Measurements from ENCODE around the gene CALU. TPM values are rescaled to one million over a fixed set of nuclear protein-coding genes. Genes with fewer than 3 reads are reported as not detected.

Gene CALU
- total RNA-seq = 10 to 100 TPM; 33.0 to 35.4 TPM

GRCh38 chr7:128739048-128739962 is at the start of gene CALU:
TSS of gene CALU (plus strand) at chr7:128739359. CDS start at chr7:128748584, 9,225 bp downstream.
- peak within 1 kb of the TSS; percentile 96 for H3K27ac Mint-ChIP-seq
- peak; percentile 97 for DNase-seq
- intact Hi-C loops (cut with micrococcal nuclease) = loop anchor here (1.0 to 2.0 kb wide), 8 partner anchors 52 to 1088 kb away; partner anchors contain the start of genes ATP6V1F, CCDC136, HILPDA and METTL2B

GRCh38 chr7:128691227-128691626 is 47.9 kb upstream of the CALU start:
- intact Hi-C loops (cut with micrococcal nuclease) = no loop called here
- DNase-seq = no peak
- Mint-ChIP-seq H3K4me1 (ENCODE audit: low read depth) (no peaks in the 10 kb centered on the region), H3K9me3 (no peaks in the 10 kb centered on the region), H3K27me3 (ENCODE audit: low read depth) (peaks cover 4% of the 10 kb centered on the region), H3K4me3 (no peak overlapping the region), H3K27ac (no peak overlapping the region), H3K36me3 (ENCODE audit: low read depth) (peaks cover 1% of the 10 kb centered on the region)
- CTCF ChIA-PET = interaction anchor here (0.6 to 1.2 kb wide), 2 partner anchors 19 to 279 kb away, joined by 3 to 4 read pairs; partner anchors contain the start of gene GARIN1A

More at GRCh38 chr7:128739048-128739962, at the start of gene CALU:
- Mint-ChIP-seq H3K27me3 (ENCODE audit: low read depth) (no peaks in the 10 kb centered on the region), H3K4me3 (peak within 1 kb of the TSS; percentile 99), H3K36me3 (ENCODE audit: low read depth) (peaks cover 3% of the 10 kb centered on the region), H3K9me3 (no peaks in the 10 kb centered on the region), H3K4me1 (ENCODE audit: low read depth) (peaks cover 43% of the 10 kb centered on the region)
- CTCF ChIA-PET = interaction anchor here (0.5 to 1.6 kb wide), 4 partner anchors 66 to 472 kb away, joined by 3 to 9 read pairs (median 5); no protein-coding TSS in a partner anchor

GRCh38 chr7:128692623-128693270 is 46.4 kb upstream of the CALU start:
- CTCF ChIA-PET = interaction anchor here (1.5 kb wide), 1 partner anchor 19 kb away, joined by 8 read pairs; no protein-coding TSS in a partner anchor
- DNase-seq = no peak
- intact Hi-C loops (cut with micrococcal nuclease) = no loop called here
- no peak overlapping the region for H3K27ac Mint-ChIP-seq
- peaks cover 19% of the 10 kb centered on the region for H3K27me3 Mint-ChIP-seq (ENCODE audit: low read depth)
- H3K4me1 Mint-ChIP-seq (ENCODE audit: low read depth) = peaks cover 4% of the 10 kb centered on the region
- H3K9me3 Mint-ChIP-seq = no peaks in the 10 kb centered on the region
- H3K36me3 Mint-ChIP-seq (ENCODE audit: low read depth) = no peaks in the 10 kb centered on the region
- H3K4me3 Mint-ChIP-seq = no peak overlapping the region

- CTCF ChIA-PET = no interaction called here
- peaks cover 27% of the 10 kb centered on the region for H3K27me3 Mint-ChIP-seq (ENCODE audit: low read depth)
- intact Hi-C loops (cut with micrococcal nuclease) = no loop called here
Measured at GRCh38 chr7:128693373-128694015, 45.7 kb upstream of the CALU start.

GRCh38 chr7:128694738-128695137 is 44.4 kb upstream of the CALU start:
- CTCF ChIA-PET = no interaction called here
- intact Hi-C loops (cut with micrococcal nuclease) = no loop called here
- Mint-ChIP-seq H3K27ac (no peak overlapping the region), H3K27me3 (ENCODE audit: low read depth) (peaks cover 37% of the 10 kb centered on the region), H3K4me3 (no peak overlapping the region), H3K4me1 (ENCODE audit: low read depth) (peaks cover 9% of the 10 kb centered on the region), H3K9me3 (no peaks in the 10 kb centered on the region), H3K36me3 (ENCODE audit: low read depth) (no peaks in the 10 kb centered on the region)
- no peak for DNase-seq

More at GRCh38 chr7:128693373-128694015, 45.7 kb upstream of the CALU start:
- Mint-ChIP-seq H3K27ac (no peak overlapping the region), H3K4me1 (ENCODE audit: low read depth) (peaks cover 9% of the 10 kb centered on the region), H3K9me3 (no peaks in the 10 kb centered on the region), H3K36me3 (ENCODE audit: low read depth) (no peaks in the 10 kb centered on the region), H3K4me3 (no peak overlapping the region)
- DNase-seq = no peak

- CTCF ChIA-PET = interaction anchor here (0.7 to 1.0 kb wide), 2 partner anchors 185 to 817 kb away, joined by 3 read pairs; no protein-coding TSS in a partner anchor
- Mint-ChIP-seq H3K27ac (no peak overlapping the region), H3K9me3 (no peaks in the 10 kb centered on the region), H3K4me3 (peak overlapping the region; percentile 74), H3K4me1 (ENCODE audit: low read depth) (peaks cover 9% of the 10 kb centered on the region), H3K36me3 (ENCODE audit: low read depth) (no peaks in the 10 kb centered on the region), H3K27me3 (ENCODE audit: low read depth) (peaks cover 44% of the 10 kb centered on the region)
- intact Hi-C loops (cut with micrococcal nuclease) = no loop called here
- DNase-seq = peak; percentile 61
Measured at GRCh38 chr7:128697302-128697905, 41.8 kb upstream of the CALU start.

- no peak overlapping the region for H3K4me3 Mint-ChIP-seq
- H3K9me3 Mint-ChIP-seq = no peaks in the 10 kb centered on the region
- H3K4me1 Mint-ChIP-seq (ENCODE audit: low read depth) = peaks cover 13% of the 10 kb centered on the region
- CTCF ChIA-PET = interaction anchor here (0.6 kb wide), 1 partner anchor 396 kb away, joined by 3 read pairs; no protein-coding TSS in a partner anchor
- no peaks in the 10 kb centered on the region for H3K36me3 Mint-ChIP-seq (ENCODE audit: low read depth)
- no peak overlapping the region for H3K27ac Mint-ChIP-seq
- no peak for DNase-seq
- peaks cover 42% of the 10 kb centered on the region for H3K27me3 Mint-ChIP-seq (ENCODE audit: low read depth)
- intact Hi-C loops (cut with micrococcal nuclease) = no loop called here
Measured at GRCh38 chr7:128699196-128699712, 39.9 kb upstream of the CALU start.

- no peak overlapping the region for H3K27ac Mint-ChIP-seq
- no peak overlapping the region for H3K4me3 Mint-ChIP-seq
- no peaks in the 10 kb centered on the region for H3K36me3 Mint-ChIP-seq (ENCODE audit: low read depth)
- no peak for DNase-seq
- CTCF ChIA-PET = interaction anchor here (0.6 to 0.7 kb wide), 3 partner anchors 72 to 395 kb away, joined by 3 read pairs; no protein-coding TSS in a partner anchor
- peaks cover 42% of the 10 kb centered on the region for H3K27me3 Mint-ChIP-seq (ENCODE audit: low read depth)
- no peaks in the 10 kb centered on the region for H3K9me3 Mint-ChIP-seq
- peaks cover 13% of the 10 kb centered on the region for H3K4me1 Mint-ChIP-seq (ENCODE audit: low read depth)
- intact Hi-C loops (cut with micrococcal nuclease) = no loop called here
Measured at GRCh38 chr7:128699895-128700294, 39.3 kb upstream of the CALU start.

GRCh38 chr7:128701062-128701785 is 37.9 kb upstream of the CALU start:
- H3K4me3 Mint-ChIP-seq = no peak overlapping the region
- H3K9me3 Mint-ChIP-seq = no peaks in the 10 kb centered on the region
- DNase-seq = no peak
- H3K4me1 Mint-ChIP-seq (ENCODE audit: low read depth) = peaks cover 17% of the 10 kb centered on the region
- no peaks in the 10 kb centered on the region for H3K36me3 Mint-ChIP-seq (ENCODE audit: low read depth)
- H3K27ac Mint-ChIP-seq = no peak overlapping the region
- CTCF ChIA-PET = no interaction called here
- H3K27me3 Mint-ChIP-seq (ENCODE audit: low read depth) = peaks cover 40% of the 10 kb centered on the region
- intact Hi-C loops (cut with micrococcal nuclease) = no loop called here

- intact Hi-C loops (cut with micrococcal nuclease) = no loop called here
- DNase-seq = no peak
- H3K27ac Mint-ChIP-seq = no peak overlapping the region
- H3K36me3 Mint-ChIP-seq (ENCODE audit: low read depth) = no peaks in the 10 kb centered on the region
- CTCF ChIA-PET = no interaction called here
- H3K4me1 Mint-ChIP-seq (ENCODE audit: low read depth) = peaks cover 9% of the 10 kb centered on the region
- peaks cover 15% of the 10 kb centered on the region for H3K27me3 Mint-ChIP-seq (ENCODE audit: low read depth)
- no peak overlapping the region for H3K4me3 Mint-ChIP-seq
- H3K9me3 Mint-ChIP-seq = no peaks in the 10 kb centered on the region
Measured at GRCh38 chr7:128703609-128704241, 35.4 kb upstream of the CALU start.

GRCh38 chr7:128705891-128706333 is 33.2 kb upstream of the CALU start:
- intact Hi-C loops (cut with micrococcal nuclease) = no loop called here
- H3K9me3 Mint-ChIP-seq = no peaks in the 10 kb centered on the region
- no peaks in the 10 kb centered on the region for H3K36me3 Mint-ChIP-seq (ENCODE audit: low read depth)
- CTCF ChIA-PET = no interaction called here
- DNase-seq = no peak
- peaks cover 3% of the 10 kb centered on the region for H3K27me3 Mint-ChIP-seq (ENCODE audit: low read depth)
- H3K4me3 Mint-ChIP-seq = no peak overlapping the region
- H3K4me1 Mint-ChIP-seq (ENCODE audit: low read depth) = peaks cover 9% of the 10 kb centered on the region
- H3K27ac Mint-ChIP-seq = no peak overlapping the region

Data from activated naive CD4-positive, alpha-beta T cell treated with anti-CD3 and anti-CD28 coated beads for 36 hours (primary cell).